Nephron progenitor cell (in vitro differentiated cells): ENCODE data around the gene PFN3.

Experiments used
- DNase-seq: peaks from one replicate; pipeline ENCODE4 v3.0.0; 2021
- H3K27ac Mint-ChIP-seq: 2 replicates; pipeline ENCODE4 v1.8.0; 2021; ENCODE audit warnings: mild to moderate bottlenecking, moderate library complexity, mixed read lengths
- H3K27me3 Mint-ChIP-seq: 2 replicates; pipeline ENCODE4 v1.8.0; 2021; ENCODE audit warnings: mild to moderate bottlenecking, low read depth, mixed read lengths; ENCODE audit not compliant: poor library complexity
- H3K36me3 Mint-ChIP-seq: 2 replicates; pipeline ENCODE4 v1.8.0; 2021; ENCODE audit warnings: low read depth, mixed read lengths
- H3K4me1 Mint-ChIP-seq: 2 replicates; pipeline ENCODE4 v1.8.0; 2021; ENCODE audit warnings: mixed read lengths
- H3K4me3 Mint-ChIP-seq: 2 replicates; pipeline ENCODE4 v1.8.0; 2021; ENCODE audit warnings: mild to moderate bottlenecking, moderate library complexity, mixed read lengths
- H3K9me3 Mint-ChIP-seq: 2 replicates; pipeline ENCODE4 v1.8.0; 2021; ENCODE audit warnings: mild to moderate bottlenecking, moderate library complexity, mixed read lengths
- TF ChIP-seq, protein P1 (sequence below): fragments of 200-600 bp; sonication (generic); IDR thresholded peaks from 2 replicates; pipeline ENCODE4 v1.5.0; 2021; ENCODE audit warnings: antibody characterized with exemption

PFN3 gene

DNA sequence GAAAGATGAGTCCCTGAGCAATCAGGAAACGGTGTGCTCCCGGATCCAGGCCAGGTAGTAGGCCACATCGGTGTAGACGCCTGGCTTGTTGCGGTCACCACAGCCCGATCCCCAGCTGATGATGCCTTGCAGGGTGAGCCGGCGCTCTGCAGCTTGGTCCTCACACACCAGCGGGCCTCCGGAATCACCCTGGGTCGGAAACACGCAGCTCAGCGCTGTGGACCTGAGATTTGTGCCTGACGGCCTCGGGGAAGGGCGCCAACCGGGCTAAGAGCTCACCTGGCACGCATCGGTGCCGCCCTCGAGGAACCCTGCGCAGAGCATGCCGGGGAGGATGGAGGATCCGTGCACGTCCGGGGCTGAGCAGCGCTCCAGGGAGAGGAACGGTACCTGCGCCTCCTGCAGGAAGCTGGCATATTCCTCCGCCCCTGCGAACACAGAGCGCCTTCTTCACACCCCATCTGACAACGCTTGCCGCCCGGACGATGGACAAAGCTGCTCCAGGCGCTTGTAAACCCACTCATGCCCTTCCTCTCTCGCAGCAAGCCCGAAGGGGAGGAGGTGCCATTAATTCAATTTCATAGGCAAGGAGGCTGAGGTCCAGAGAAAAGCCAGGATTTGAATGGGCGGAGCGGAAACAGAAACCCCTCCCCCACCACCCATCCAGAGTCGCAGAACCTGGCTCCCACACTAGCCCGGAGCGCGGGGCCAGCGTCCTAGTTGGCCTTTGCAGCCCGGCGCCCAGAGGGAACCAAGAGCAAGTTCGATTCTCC, 2.0 kb upstream of the PFN3 start:
- peaks cover 74% of the 10 kb centered on the region for H3K27me3 Mint-ChIP-seq
- H3K9me3 Mint-ChIP-seq: no peaks in the 10 kb centered on the region
- peaks cover 16% of the 10 kb centered on the region for H3K4me1 Mint-ChIP-seq
- peak overlapping the region; percentile 86 for H3K4me3 Mint-ChIP-seq
- H3K36me3 Mint-ChIP-seq: no peaks in the 10 kb centered on the region
- H3K27ac Mint-ChIP-seq: no peak overlapping the region
- peak; percentile 80 for DNase-seq
- TF ChIP-seq, protein P1, sequence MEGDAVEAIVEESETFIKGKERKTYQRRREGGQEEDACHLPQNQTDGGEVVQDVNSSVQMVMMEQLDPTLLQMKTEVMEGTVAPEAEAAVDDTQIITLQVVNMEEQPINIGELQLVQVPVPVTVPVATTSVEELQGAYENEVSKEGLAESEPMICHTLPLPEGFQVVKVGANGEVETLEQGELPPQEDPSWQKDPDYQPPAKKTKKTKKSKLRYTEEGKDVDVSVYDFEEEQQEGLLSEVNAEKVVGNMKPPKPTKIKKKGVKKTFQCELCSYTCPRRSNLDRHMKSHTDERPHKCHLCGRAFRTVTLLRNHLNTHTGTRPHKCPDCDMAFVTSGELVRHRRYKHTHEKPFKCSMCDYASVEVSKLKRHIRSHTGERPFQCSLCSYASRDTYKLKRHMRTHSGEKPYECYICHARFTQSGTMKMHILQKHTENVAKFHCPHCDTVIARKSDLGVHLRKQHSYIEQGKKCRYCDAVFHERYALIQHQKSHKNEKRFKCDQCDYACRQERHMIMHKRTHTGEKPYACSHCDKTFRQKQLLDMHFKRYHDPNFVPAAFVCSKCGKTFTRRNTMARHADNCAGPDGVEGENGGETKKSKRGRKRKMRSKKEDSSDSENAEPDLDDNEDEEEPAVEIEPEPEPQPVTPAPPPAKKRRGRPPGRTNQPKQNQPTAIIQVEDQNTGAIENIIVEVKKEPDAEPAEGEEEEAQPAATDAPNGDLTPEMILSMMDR: peak; percentile 32

- DNase-seq: no peak
- peaks cover 33% of the 10 kb centered on the region for H3K27me3 Mint-ChIP-seq
- peaks cover 11% of the 10 kb centered on the region for H3K4me1 Mint-ChIP-seq
- H3K27ac Mint-ChIP-seq: no peak overlapping the region
- no peaks in the 10 kb centered on the region for H3K36me3 Mint-ChIP-seq
- TF ChIP-seq, protein P1: no peak
- no peak overlapping the region for H3K4me3 Mint-ChIP-seq
- H3K9me3 Mint-ChIP-seq: no peaks in the 10 kb centered on the region
These were observed 2.5 kb downstream of the PFN3 start for GRCh38 chr5:177397875-177398390.

DNA sequence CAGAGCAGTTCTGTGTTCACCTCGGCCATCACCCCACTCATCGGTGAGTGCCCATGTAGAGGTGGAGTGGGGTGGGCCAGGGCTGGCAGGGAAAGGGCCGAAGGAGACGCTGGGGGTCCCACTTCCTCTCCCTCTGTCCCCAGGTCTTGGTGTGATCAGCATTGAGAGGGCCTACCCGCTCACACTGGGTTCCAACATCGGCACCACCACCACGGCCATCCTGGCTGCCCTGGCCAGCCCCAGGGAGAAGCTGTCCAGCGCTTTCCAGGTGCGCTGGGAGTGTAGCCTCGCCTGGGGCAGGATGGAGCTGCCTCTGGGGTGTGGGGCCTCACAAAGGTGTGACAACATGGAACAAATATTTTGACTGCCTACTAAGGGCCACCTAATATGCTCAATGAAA, 3.7 kb downstream of the PFN3 start:
- no peak for DNase-seq
- Mint-ChIP-seq H3K36me3 (no peaks in the 10 kb centered on the region), H3K27ac (no peak overlapping the region), H3K4me1 (no peaks in the 10 kb centered on the region), H3K4me3 (no peak overlapping the region), H3K9me3 (no peaks in the 10 kb centered on the region), H3K27me3 (peaks cover 22% of the 10 kb centered on the region)
- TF ChIP-seq, protein P1: no peak

DNA sequence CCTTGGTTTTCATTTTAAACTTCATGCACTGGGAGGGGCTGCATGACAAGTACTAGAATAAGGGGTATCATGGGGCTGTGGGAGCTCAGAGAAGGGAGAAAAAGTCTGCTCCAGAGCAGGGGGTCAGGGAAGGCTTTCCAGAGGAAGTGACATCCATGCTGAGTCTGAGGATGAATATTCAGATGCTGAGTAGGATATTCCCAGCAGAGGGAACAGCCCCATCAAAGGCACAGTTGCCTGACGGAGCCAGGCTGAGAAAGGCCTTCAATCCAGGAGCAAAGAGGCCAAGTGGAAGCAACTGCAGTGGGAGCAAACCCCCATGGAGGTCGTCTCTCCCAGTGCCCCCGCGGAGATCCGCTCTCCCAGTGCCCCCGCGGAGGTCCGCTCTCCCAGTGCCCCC, 4.4 kb downstream of the PFN3 start:
- Mint-ChIP-seq H3K36me3 (no peaks in the 10 kb centered on the region), H3K27ac (no peak overlapping the region), H3K27me3 (peaks cover 18% of the 10 kb centered on the region), H3K4me3 (no peak overlapping the region), H3K4me1 (peaks cover 6% of the 10 kb centered on the region), H3K9me3 (no peaks in the 10 kb centered on the region)
- TF ChIP-seq, protein P1: no peak
- no peak for DNase-seq

DNA sequence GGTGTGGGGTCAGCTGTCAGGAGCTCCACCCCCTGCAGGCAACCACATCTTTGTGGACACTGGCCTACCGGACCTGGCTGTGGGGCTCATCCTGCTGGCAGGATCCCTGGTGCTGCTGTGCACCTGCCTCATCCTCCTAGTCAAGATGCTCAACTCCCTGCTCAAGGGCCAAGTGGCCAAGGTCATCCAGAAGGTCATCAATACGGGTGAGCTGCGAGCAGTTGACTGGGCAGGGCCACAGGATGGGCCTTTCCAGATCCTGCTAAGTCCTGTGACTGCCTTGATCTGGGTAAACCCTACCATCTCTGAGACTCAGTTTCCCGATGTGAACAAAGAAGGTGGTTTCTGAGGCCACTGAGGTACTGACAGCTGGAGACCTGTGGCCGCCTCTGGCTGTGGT, 6.5 kb downstream of the PFN3 start:
- Mint-ChIP-seq H3K36me3 (no peaks in the 10 kb centered on the region), H3K27ac (no peak overlapping the region), H3K27me3 (peaks cover 8% of the 10 kb centered on the region), H3K9me3 (no peaks in the 10 kb centered on the region), H3K4me3 (no peak overlapping the region), H3K4me1 (peaks cover 25% of the 10 kb centered on the region)
- DNase-seq: no peak
- TF ChIP-seq, protein P1: no peak
